Upper lobe of left lung (tissue), 4 donors: ENCODE results near the gene MOCS1.

Experiments used
- CTCF ChIP-seq, 6 experiments: fragments of 450-650 bp in 4 of 6; fragments of 200-600 bp in 2 of 6; sonication (generic) in 2 of 6; IDR thresholded peaks; one replicate each; pipeline ENCODE4 v1.5.1; 2016 to 2019; ENCODE audit warnings: antibody characterized with exemption in 6 of 6
- EP300 ChIP-seq, 4 donors: sonication (generic); formaldehyde crosslinking; IDR thresholded peaks; one replicate each; pipeline ENCODE4 v1.5.1; 2017; ENCODE audit warnings: antibody characterized with exemption in 4 of 4, control low read depth in 2 of 4
- POLR2A ChIP-seq, 4 donors: fragments of 450-650 bp; IDR thresholded peaks; one replicate each; pipeline ENCODE4 v1.5.1; 2016 to 2017; ENCODE audit warnings: antibody characterized with exemption in 4 of 4, mild to moderate bottlenecking in 2 of 4
- POLR2AphosphoS5 ChIP-seq, 2 donors: sonication (generic); formaldehyde crosslinking; IDR thresholded peaks; one replicate each; pipeline ENCODE4 v1.5.1; 2017; ENCODE audit warnings: antibody characterized with exemption in 2 of 2

- TF ChIP-seq EP300 (IDR thresholded peaks at IDR 0.05) (no peak), CTCF (IDR thresholded peaks at IDR 0.05) (no peak), POLR2A (IDR thresholded peaks at IDR 0.05) (no peak), POLR2AphosphoS5 (IDR thresholded peaks at IDR 0.05) (no peak)
Measured at GRCh38 chr6:39929039-39929732, 5.1 kb downstream of the MOCS1 start.
